Measurements from ENCODE around the gene GAB1. TPM values are rescaled to one million over a fixed set of nuclear protein-coding genes. Genes with fewer than 3 reads are reported as not detected.

GAB1 gene
- total and polyA plus RNA-seq, 2 of the 13 experiments (the other 11 are each of a cell fraction or from before 2014, with no cell fraction given) = 8.7 to 14.7 TPM

DNA sequence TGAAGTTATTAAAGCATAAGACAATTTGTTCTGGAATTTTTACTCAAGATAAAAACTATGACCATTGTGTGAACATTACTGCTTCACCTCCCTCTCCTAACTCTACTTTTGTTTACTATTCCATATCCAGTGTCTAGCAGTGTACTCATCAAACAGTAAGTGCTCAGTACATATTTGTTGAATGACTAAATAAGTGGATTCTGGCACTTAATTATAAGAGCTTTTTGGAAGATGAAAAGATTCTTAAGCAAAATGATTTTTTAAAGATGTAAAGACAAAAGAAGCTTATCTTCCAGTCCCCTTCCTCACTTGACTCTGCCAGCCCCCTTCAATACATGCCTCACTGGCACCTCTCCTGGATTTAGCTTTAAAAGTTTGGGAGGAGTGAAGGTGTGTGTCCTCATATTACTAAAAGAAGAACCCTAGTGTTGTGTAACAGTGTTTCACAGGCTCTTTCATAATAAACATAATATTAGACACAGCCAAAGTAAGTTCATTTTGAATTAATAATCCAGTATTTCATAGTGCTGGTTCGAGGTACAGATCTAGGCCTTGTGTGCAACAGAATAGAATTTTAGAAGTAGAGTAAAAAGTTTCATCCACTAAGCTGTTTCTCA, 53.0 kb downstream of the GAB1 start (continued):
- TF ChIP-seq NCOA2 (CRISPR knock-in tag; IDR thresholded peaks at IDR 0.05) (0 out of 2 replicates have a peak, but pooled peaks have one; percentile 31), SAP130 (CRISPR knock-in tag; IDR thresholded peaks at IDR 0.05; ENCODE audit: low read depth) (peak; percentile 29; the same call in 1 of the 2 replicates), CBX1 (IDR thresholded peaks at IDR 0.05; ENCODE audit: low read depth) (no peak), ARNT (IDR thresholded peaks at IDR 0.05) (no peak), NR2F6 (IDR thresholded peaks at IDR 0.05) (0 out of 2 replicates have a peak, but pooled peaks have one; percentile 16), NR2F6 (CRISPR knock-in tag; IDR thresholded peaks at IDR 0.05) (no peak), CREM (IDR thresholded peaks at IDR 0.05) (peak; percentile 50; the same call in 1 of the 2 replicates), CREM (CRISPR knock-in tag; IDR thresholded peaks at IDR 0.05) (no peak), SIX1 (CRISPR knock-in tag; IDR thresholded peaks at IDR 0.05; ENCODE audit: borderline replicate concordance) (peak; percentile 97), NR2F2 (IDR thresholded peaks at IDR 0.05; ENCODE audit: borderline replicate concordance, low read depth) (0 out of 2 replicates have a peak, but pooled peaks have one; percentile 41), RAD51 (IDR thresholded peaks at IDR 0.05; ENCODE audit: borderline replicate concordance) (no peak), FOSL2 (CRISPR knock-in tag; IDR thresholded peaks at IDR 0.05) (peak; percentile 34), ZBED4 (CRISPR knock-in tag; IDR thresholded peaks at IDR 0.05; ENCODE audit: borderline replicate concordance) (no peak), RERE (CRISPR knock-in tag; IDR thresholded peaks at IDR 0.05; ENCODE audit: low read depth) (peak; percentile 86; the same call in 1 of the 2 replicates), SP5 (CRISPR knock-in tag; IDR thresholded peaks at IDR 0.05; ENCODE audit: borderline replicate concordance, low read depth) (peak; percentile 48; the same call in 1 of the 2 replicates), TCF7L2 (IDR thresholded peaks at IDR 0.05; ENCODE audit: low read depth, low read length) (peak; percentile 57; the same call in 1 of the 2 replicates), NFIC (IDR thresholded peaks at IDR 0.05; ENCODE audit: low read length) (peak; percentile 72; the same call in 1 of the 2 replicates), NKX3-1 (CRISPR knock-in tag; IDR thresholded peaks at IDR 0.05) (peak; percentile 71; the same call in 1 of the 2 replicates)
- TF ChIP-seq, protein P1, sequence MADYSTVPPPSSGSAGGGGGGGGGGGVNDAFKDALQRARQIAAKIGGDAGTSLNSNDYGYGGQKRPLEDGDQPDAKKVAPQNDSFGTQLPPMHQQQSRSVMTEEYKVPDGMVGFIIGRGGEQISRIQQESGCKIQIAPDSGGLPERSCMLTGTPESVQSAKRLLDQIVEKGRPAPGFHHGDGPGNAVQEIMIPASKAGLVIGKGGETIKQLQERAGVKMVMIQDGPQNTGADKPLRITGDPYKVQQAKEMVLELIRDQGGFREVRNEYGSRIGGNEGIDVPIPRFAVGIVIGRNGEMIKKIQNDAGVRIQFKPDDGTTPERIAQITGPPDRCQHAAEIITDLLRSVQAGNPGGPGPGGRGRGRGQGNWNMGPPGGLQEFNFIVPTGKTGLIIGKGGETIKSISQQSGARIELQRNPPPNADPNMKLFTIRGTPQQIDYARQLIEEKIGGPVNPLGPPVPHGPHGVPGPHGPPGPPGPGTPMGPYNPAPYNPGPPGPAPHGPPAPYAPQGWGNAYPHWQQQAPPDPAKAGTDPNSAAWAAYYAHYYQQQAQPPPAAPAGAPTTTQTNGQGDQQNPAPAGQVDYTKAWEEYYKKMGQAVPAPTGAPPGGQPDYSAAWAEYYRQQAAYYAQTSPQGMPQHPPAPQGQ (CRISPR knock-in tag; IDR thresholded peaks at IDR 0.05; ENCODE audit: borderline replicate concordance) = no peak
- TF ChIP-seq, protein P2, sequence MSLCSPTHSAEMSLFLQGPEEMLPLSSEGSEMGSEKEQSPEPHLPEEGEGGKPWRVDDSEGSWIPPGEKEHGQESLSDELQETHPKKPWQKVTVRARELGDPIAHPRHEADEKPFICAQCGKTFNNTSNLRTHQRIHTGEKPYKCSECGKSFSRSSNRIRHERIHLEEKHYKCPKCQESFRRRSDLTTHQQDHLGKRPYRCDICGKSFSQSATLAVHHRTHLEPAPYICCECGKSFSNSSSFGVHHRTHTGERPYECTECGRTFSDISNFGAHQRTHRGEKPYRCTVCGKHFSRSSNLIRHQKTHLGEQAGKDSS (CRISPR knock-in tag; IDR thresholded peaks at IDR 0.05; ENCODE audit: borderline replicate concordance, low read depth) = peak; percentile 49; the same call in 1 of the 2 replicates
